EL (cell line): ENCODE data around the gene BCL10.
"Not testable (repeated sequence)": the region's sequence is repeated elsewhere in the genome, so short reads cannot be mapped to it uniquely, and the experiment has no call there.

ENCODE experiments used
- DNase-seq: peaks from one replicate; pipeline ENCODE4 v3.0.0-alpha.2; 2016

The BCL10 gene

GRCh38 chr1:85262985-85263384 is 13.4 kb downstream of the BCL10 start:
- DNase-seq = no peak

GRCh38 chr1:85259912-85260274 is 16.5 kb downstream of the BCL10 start:
- no peak for DNase-seq

GRCh38 chr1:85259118-85259911 is 17.1 kb downstream of the BCL10 start, which contains the start of gene C1orf52:
C1orf52 (minus strand) TSS chr1:85259662; CDS start chr1:85259633, 29 bp downstream.
- peak; percentile 93 for DNase-seq

GRCh38 chr1:85258536-85259117 is 17.8 kb downstream of the BCL10 start:
- DNase-seq = peak; percentile 45

- not testable (repeated sequence) for DNase-seq
These were observed 27.4 kb downstream of the BCL10 start for GRCh38 chr1:85249042-85249441.

GRCh38 chr1:85245891-85246290 is 30.5 kb downstream of the BCL10 start:
- no peak for DNase-seq

- peak; percentile 34 for DNase-seq
These were observed 31.0 kb downstream of the BCL10 start for GRCh38 chr1:85245456-85245855.

- peak; percentile 82 for DNase-seq
These were observed 32.0 kb downstream of the BCL10 start for GRCh38 chr1:85244271-85245061.

- no peak for DNase-seq
These were observed 33.1 kb downstream of the BCL10 start for GRCh38 chr1:85243372-85243771.

GRCh38 chr1:85240643-85241042 is 35.8 kb downstream of the BCL10 start:
- no peak for DNase-seq

- DNase-seq = peak; percentile 45
These were observed 36.2 kb downstream of the BCL10 start for GRCh38 chr1:85240174-85240601.

GRCh38 chr1:85237613-85238012 is 38.8 kb downstream of the BCL10 start:
- no peak for DNase-seq

- DNase-seq = no peak
These were observed 46.0 kb downstream of the BCL10 start for GRCh38 chr1:85230305-85230977.

GRCh38 chr1:85229574-85230097 is 46.8 kb downstream of the BCL10 start:
- no peak for DNase-seq

- DNase-seq = no peak
These were observed 47.5 kb downstream of the BCL10 start for GRCh38 chr1:85228972-85229371.

- no peak for DNase-seq
These were observed 50.6 kb downstream of the BCL10 start for GRCh38 chr1:85225624-85226380.

GRCh38 chr1:85224734-85225623 is 51.5 kb downstream of the BCL10 start:
- no peak for DNase-seq

GRCh38 chr1:85224295-85224694 is 52.1 kb downstream of the BCL10 start:
- no peak for DNase-seq

GRCh38 chr1:85223334-85223733 is 53.1 kb downstream of the BCL10 start:
- no peak for DNase-seq

- no peak for DNase-seq
These were observed 55.7 kb downstream of the BCL10 start for GRCh38 chr1:85220756-85221201.
